CD14-positive monocyte (primary cell): ENCODE results near the gene CHAMP1. TPM values are rescaled to one million over a fixed set of nuclear protein-coding genes. Genes with fewer than 3 reads are reported as not detected.
A peak's percentile ranks its signal among the peaks of the same experiment; 100 is the strongest.

Source experiments
- DNase-seq, 3 donors: peaks; one replicate each; pipeline ENCODE4 v3.0.0-alpha.2; 2011 to 2022
- H2AFZ ChIP-seq: 2 replicates; pipeline ENCODE4 v1.6.0; 2012; ENCODE audit warnings: mild to moderate bottlenecking, low read depth, low read length, inconsistent platforms; ENCODE audit not compliant: insufficient read depth, poor library complexity, severe bottlenecking
- H3K27ac ChIP-seq, 2 donors: 1 replicate in 1 of 2; 2 replicates in 1 of 2; pipeline ENCODE4 v1.5.1; 2012 to 2013; ENCODE audit warnings: low read length in 2 of 2, control low read depth in 1 of 2, inconsistent platforms in 1 of 2, low read depth in 1 of 2, mild to moderate bottlenecking in 1 of 2
- H3K27me3 ChIP-seq, 2 donors: one replicate each; pipeline versions ENCODE4 v1.6.0 to v1.6.1; 2011 to 2013; ENCODE audit warnings: low read length in 2 of 2; ENCODE audit not compliant: control insufficient read depth in 2 of 2, insufficient read depth in 2 of 2
- H3K36me3 ChIP-seq, 2 donors: replicated peaks in 1 of 2; 1 replicate in 1 of 2; 2 replicates in 1 of 2; pipeline versions ENCODE4 v1.5.1 to v1.6.1; 2012 to 2013; ENCODE audit warnings: low read length in 2 of 2, control low read depth in 1 of 2, inconsistent platforms in 1 of 2, mild to moderate bottlenecking in 1 of 2; ENCODE audit not compliant: insufficient read depth in 2 of 2, control insufficient read depth in 1 of 2
- H3K4me1 ChIP-seq, 2 donors: 1 replicate in 1 of 2; 2 replicates in 1 of 2; pipeline versions ENCODE4 v1.5.1 to v1.6.1; 2012 to 2013; ENCODE audit warnings: low read length in 2 of 2, control low read depth in 1 of 2, inconsistent platforms in 1 of 2, mild to moderate bottlenecking in 1 of 2, moderate library complexity in 1 of 2; ENCODE audit not compliant: insufficient read depth in 2 of 2, control insufficient read depth in 1 of 2
- H3K4me2 ChIP-seq: replicated peaks from 2 replicates; pipeline ENCODE3; 2012; ENCODE audit warnings: low read length, moderate library complexity, mild to moderate bottlenecking; ENCODE audit not compliant: poor library complexity, severe bottlenecking; ENCODE audit errors: extremely low read depth
- H3K4me3 ChIP-seq, 3 experiments: fragments of 200-600 bp in 1 of 3; sonication (generic) in 1 of 3; replicated peaks in 1 of 3; 1 replicate in 2 of 3; 2 replicates in 1 of 3; pipeline ENCODE4 v1.5.1; 2011 to 2013; ENCODE audit warnings: low read length in 3 of 3, mild to moderate bottlenecking in 3 of 3, control low read depth in 2 of 3, low read depth in 2 of 3, inconsistent platforms in 1 of 3, moderate library complexity in 1 of 3
- H3K79me2 ChIP-seq: 2 replicates; pipeline ENCODE4 v1.6.0; 2012; ENCODE audit warnings: mild to moderate bottlenecking, control low read depth, inconsistent platforms, low read length, moderate library complexity; ENCODE audit not compliant: insufficient read depth
- H3K9ac ChIP-seq: 2 replicates; pipeline ENCODE4 v1.6.0; 2017; ENCODE audit warnings: low read length, mild to moderate bottlenecking; ENCODE audit not compliant: insufficient read depth, poor library complexity, severe bottlenecking
- H3K9me3 ChIP-seq, 2 donors: replicated peaks in 1 of 2; 1 replicate in 1 of 2; 2 replicates in 1 of 2; pipeline versions ENCODE4 v1.5.1 to v1.6.1; 2012 to 2013; ENCODE audit warnings: low read length in 2 of 2, control low read depth in 1 of 2; ENCODE audit not compliant: control insufficient read depth in 1 of 2, insufficient read depth in 1 of 2
- H4K20me1 ChIP-seq: 2 replicates; pipeline ENCODE4 v1.6.0; 2012; ENCODE audit warnings: mild to moderate bottlenecking, low read length, control low read depth, moderate library complexity; ENCODE audit not compliant: insufficient read depth
- H3K27ac Mint-ChIP-seq, 7 donors: one replicate each; pipeline ENCODE4 v1.8.0; 2020; ENCODE audit warnings: mild to moderate bottlenecking in 7 of 7, mixed read lengths in 7 of 7, moderate library complexity in 6 of 7, inconsistent platforms in 2 of 7
- H3K27me3 Mint-ChIP-seq, 3 donors: one replicate each; pipeline ENCODE4 v1.8.0; 2021 to 2022; ENCODE audit warnings: low read depth in 3 of 3, mild to moderate bottlenecking in 3 of 3, mixed read lengths in 3 of 3, moderate library complexity in 3 of 3, inconsistent platforms in 1 of 3
- H3K36me3 Mint-ChIP-seq, 2 donors: one replicate each; pipeline ENCODE4 v1.8.0; 2020; ENCODE audit warnings: mixed read lengths in 2 of 2, inconsistent platforms in 1 of 2, mild to moderate bottlenecking in 1 of 2
- H3K4me1 Mint-ChIP-seq: one replicate; pipeline ENCODE4 v1.8.0; 2020; ENCODE audit warnings: mild to moderate bottlenecking, mixed read lengths
- H3K4me3 Mint-ChIP-seq, 2 donors: one replicate each; pipeline ENCODE4 v1.8.0; 2020; ENCODE audit warnings: mild to moderate bottlenecking in 2 of 2, mixed read lengths in 2 of 2, moderate library complexity in 1 of 2
- H3K9me3 Mint-ChIP-seq, 7 donors: one replicate each; pipeline ENCODE4 v1.8.0; 2020 to 2022; ENCODE audit warnings: mixed read lengths in 7 of 7, mild to moderate bottlenecking in 6 of 7, moderate library complexity in 6 of 7, inconsistent platforms in 2 of 7
- CTCF ChIP-seq: fragments of 200-600 bp; IDR thresholded peaks from one replicate; pipeline ENCODE4 v1.8.0; 2022; ENCODE audit warnings: antibody characterized with exemption, mild to moderate bottlenecking
- WGBS: methylation state at CpG from one replicate; pipeline ENCODE4 v1.1.5; 2013; ENCODE audit warnings: missing lambda C conversion rate; ENCODE audit not compliant: insufficient coverage; 5-methylcytosine and 5-hydroxymethylcytosine counted together
- intact Hi-C, 2 donors: fragments of 100-400 bp; cut with micrococcal nuclease; formaldehyde crosslinking; loops; one replicate each; pipeline versions ENCODE4 v1.15.0 to v1.15.1; 2023
- polyA plus RNA-seq, 3 donors: library from polyadenylated mRNA; depleted of rRNA in 1 of 3; unstranded in 2 of 3; stranded (reverse) in 1 of 3; fragments of 300-500 nt in 2 of 3; fragments of >200 nt in 1 of 3; fragmentation: Illumina TruSeq in 2 of 3; gene quantifications; 1 replicate in 2 of 3; 2 replicates in 1 of 3; pipeline ENCODE4 v1.2.3, GENCODE V29; 2012 to 2021

Gene CHAMP1
- polyA plus RNA-seq, 3 donors: 8.9 to 12.9 (median 9.2) TPM

- no peak overlapping the region for H3K9ac ChIP-seq
- H3K27ac ChIP-seq: peak overlapping the region in 1 of 2 donors; percentile 54
- DNase-seq: no peak
- intact Hi-C loops: no loop called here
- peaks cover 17 to 37% of the 10 kb centered on the region in 2 donors for H3K4me1 ChIP-seq
- peaks cover 57% of the 10 kb centered on the region for H4K20me1 ChIP-seq
- H3K27ac Mint-ChIP-seq: peak overlapping the region in 3 of 7 donors; percentile 10 to 70 (median 69)
- TF ChIP-seq CTCF: no peak
- no peaks in the 10 kb centered on the region for H3K27me3 Mint-ChIP-seq
- no peak overlapping the region for H2AFZ ChIP-seq
- H3K36me3 ChIP-seq: peaks cover 34 to 60% of the 10 kb centered on the region in 2 donors
- H3K79me2 ChIP-seq: peaks cover 92% of the 10 kb centered on the region
- no peak overlapping the region for H3K4me2 ChIP-seq
- no peaks in the 10 kb centered on the region for H3K9me3 Mint-ChIP-seq
- no peaks in the 10 kb centered on the region for H3K27me3 ChIP-seq
- no peak overlapping the region for H3K4me3 ChIP-seq
- peaks cover 49 to 72% of the 10 kb centered on the region in 2 donors for H3K36me3 Mint-ChIP-seq
- H3K4me3 Mint-ChIP-seq: no peak overlapping the region
- no peaks in the 10 kb centered on the region for H3K9me3 ChIP-seq
- H3K4me1 Mint-ChIP-seq: peaks cover 45% of the 10 kb centered on the region
Measured at GRCh38 chr13:114320065-114320464, 5.8 kb downstream of the CHAMP1 start.

GRCh38 chr13:114321256-114321655, 7.0 kb downstream of the CHAMP1 start:
- peaks cover 0 to 2% (median 0%) of the 10 kb centered on the region in 3 donors for H3K27me3 Mint-ChIP-seq
- H3K27ac Mint-ChIP-seq: peak overlapping the region in 2 of 7 donors; percentile 2 to 35
- no peak for TF ChIP-seq CTCF
- H3K9me3 ChIP-seq: no peaks in the 10 kb centered on the region
- H3K4me3 ChIP-seq: no peak overlapping the region
- no peak overlapping the region for H3K27ac ChIP-seq
- peaks cover 47% of the 10 kb centered on the region for H3K4me1 Mint-ChIP-seq
- peaks cover 84% of the 10 kb centered on the region for H3K79me2 ChIP-seq
- H3K9me3 Mint-ChIP-seq: no peaks in the 10 kb centered on the region
- peaks cover 18 to 37% of the 10 kb centered on the region in 2 donors for H3K4me1 ChIP-seq
- no peak overlapping the region for H3K4me2 ChIP-seq
- no peaks in the 10 kb centered on the region for H3K27me3 ChIP-seq
- 92% methylated on average over 2 of the region's 3 CpGs for WGBS
- no peak overlapping the region for H3K4me3 Mint-ChIP-seq
- DNase-seq: no peak
- H2AFZ ChIP-seq: no peak overlapping the region
- no peak overlapping the region for H3K9ac ChIP-seq
- peaks cover 34 to 61% of the 10 kb centered on the region in 2 donors for H3K36me3 ChIP-seq
- H3K36me3 Mint-ChIP-seq: peaks cover 49 to 73% of the 10 kb centered on the region in 2 donors
- intact Hi-C loops: no loop called here
- H4K20me1 ChIP-seq: peaks cover 57% of the 10 kb centered on the region
